HUES64 (cell line): ENCODE results near the gene SLC22A4.

Experiments used
- H3K27ac ChIP-seq: 2 replicates; pipeline ENCODE4 v1.7.0; 2013; ENCODE audit warnings: low read depth, low read length, inconsistent platforms
- H3K27me3 ChIP-seq: 2 replicates; pipeline ENCODE4 v1.6.1; 2013; ENCODE audit warnings: mild to moderate bottlenecking, low read length; ENCODE audit not compliant: insufficient read depth
- H3K36me3 ChIP-seq: 2 replicates; pipeline ENCODE4 v1.6.1; 2013; ENCODE audit warnings: mild to moderate bottlenecking, low read length; ENCODE audit not compliant: insufficient read depth
- H3K4me1 ChIP-seq: 2 replicates; pipeline ENCODE4 v1.6.1; 2013; ENCODE audit warnings: mild to moderate bottlenecking, low read length, moderate library complexity; ENCODE audit not compliant: insufficient read depth
- H3K4me3 ChIP-seq: 2 replicates; pipeline ENCODE4 v1.5.1; 2013; ENCODE audit warnings: mild to moderate bottlenecking, low read length, moderate library complexity
- H3K9ac ChIP-seq: 2 replicates; pipeline ENCODE4 v1.6.1; 2013; ENCODE audit warnings: mild to moderate bottlenecking, low read depth, low read length
- H3K9me3 ChIP-seq: 2 replicates; pipeline ENCODE4 v1.6.1; 2013; ENCODE audit warnings: low read depth, low read length; ENCODE audit not compliant: insufficient read depth
- WGBS: fragments of 150-250, 120-280 bp; methylation state at CpG from one replicate; pipeline ENCODE4 v1.1.7; 2013; ENCODE audit warnings: missing lambda C conversion rate; 5-methylcytosine and 5-hydroxymethylcytosine counted together

Gene SLC22A4

GRCh38 chr5:132310141-132310834, 16.1 kb downstream of the SLC22A4 start:
- H3K27ac ChIP-seq = no peak overlapping the region
- WGBS = 92% methylated on average over 11 of the region's 11 CpGs

GRCh38 chr5:132313366-132313765, 19.2 kb downstream of the SLC22A4 start:
- no peak overlapping the region for H3K9ac ChIP-seq
- no peak overlapping the region for H3K4me3 ChIP-seq
- H3K27ac ChIP-seq = no peak overlapping the region
- H3K9me3 ChIP-seq = no peaks in the 10 kb centered on the region
- H3K4me1 ChIP-seq = no peaks in the 10 kb centered on the region
- 96% methylated on average over 4 of the region's 4 CpGs for WGBS
- H3K36me3 ChIP-seq = no peaks in the 10 kb centered on the region
- H3K27me3 ChIP-seq = no peaks in the 10 kb centered on the region

More at GRCh38 chr5:132310141-132310834, 16.1 kb downstream of the SLC22A4 start:
- peaks cover 2% of the 10 kb centered on the region; the same call in 1 of the 2 replicates for H3K9me3 ChIP-seq
- H3K27me3 ChIP-seq = no peaks in the 10 kb centered on the region
- H3K4me1 ChIP-seq = no peaks in the 10 kb centered on the region
- no peak overlapping the region for H3K9ac ChIP-seq
- no peak overlapping the region for H3K4me3 ChIP-seq
- no peaks in the 10 kb centered on the region for H3K36me3 ChIP-seq

GRCh38 chr5:132313961-132314432, 19.8 kb downstream of the SLC22A4 start:
- Histone ChIP-seq H3K36me3 (no peaks in the 10 kb centered on the region), H3K27me3 (no peaks in the 10 kb centered on the region), H3K27ac (no peak overlapping the region), H3K4me3 (no peak overlapping the region), H3K4me1 (no peaks in the 10 kb centered on the region), H3K9me3 (no peaks in the 10 kb centered on the region), H3K9ac (no peak overlapping the region)
- WGBS = 94% methylated on average over 2 of the region's 2 CpGs

- H3K9ac ChIP-seq = no peak overlapping the region
- H3K4me3 ChIP-seq = no peak overlapping the region
- no peaks in the 10 kb centered on the region for H3K27me3 ChIP-seq
- WGBS = 84% methylated on average over 3 of the region's 5 CpGs
- no peaks in the 10 kb centered on the region for H3K4me1 ChIP-seq
- H3K9me3 ChIP-seq = no peaks in the 10 kb centered on the region
- no peaks in the 10 kb centered on the region for H3K36me3 ChIP-seq
- H3K27ac ChIP-seq = no peak overlapping the region
Measured at GRCh38 chr5:132315529-132316067, 21.4 kb downstream of the SLC22A4 start.

- Histone ChIP-seq H3K9me3 (no peaks in the 10 kb centered on the region), H3K27me3 (no peaks in the 10 kb centered on the region), H3K9ac (no peak overlapping the region), H3K27ac (no peak overlapping the region), H3K4me1 (peaks cover 16% of the 10 kb centered on the region), H3K4me3 (no peak overlapping the region), H3K36me3 (no peaks in the 10 kb centered on the region)
- whole genome bisulfite sequencing = 89% methylated on average over 1 of the region's 1 CpG
Measured at GRCh38 chr5:132319975-132320374, 25.8 kb downstream of the SLC22A4 start.

- Histone ChIP-seq H3K9me3 (no peaks in the 10 kb centered on the region), H3K36me3 (no peaks in the 10 kb centered on the region), H3K4me3 (no peak overlapping the region), H3K27ac (no peak overlapping the region; the same call in 1 of the 2 replicates), H3K27me3 (no peaks in the 10 kb centered on the region), H3K4me1 (peaks cover 16% of the 10 kb centered on the region), H3K9ac (no peak overlapping the region)
- WGBS = 92% methylated on average over 3 of the region's 3 CpGs
Measured at GRCh38 chr5:132321109-132321721, 27.0 kb downstream of the SLC22A4 start.

- H3K4me1 ChIP-seq = peaks cover 16% of the 10 kb centered on the region
- H3K9ac ChIP-seq = peak overlapping the region; percentile 36
- no peaks in the 10 kb centered on the region for H3K36me3 ChIP-seq
- H3K4me3 ChIP-seq = no peak overlapping the region
- H3K27me3 ChIP-seq = no peaks in the 10 kb centered on the region
- no peaks in the 10 kb centered on the region for H3K9me3 ChIP-seq
- peak overlapping the region; percentile 12; the same call in 1 of the 2 replicates for H3K27ac ChIP-seq
- 43% methylated on average over 11 of the region's 11 CpGs for WGBS
Measured at GRCh38 chr5:132322266-132322665, 28.1 kb downstream of the SLC22A4 start.

- Histone ChIP-seq H3K9ac (no peak overlapping the region), H3K27ac (no peak overlapping the region), H3K4me1 (peaks cover 16% of the 10 kb centered on the region), H3K36me3 (no peaks in the 10 kb centered on the region), H3K27me3 (no peaks in the 10 kb centered on the region), H3K9me3 (no peaks in the 10 kb centered on the region), H3K4me3 (no peak overlapping the region)
- 92% methylated on average over 5 of the region's 5 CpGs for WGBS
Measured at GRCh38 chr5:132323202-132323601, 29.0 kb downstream of the SLC22A4 start.

- Histone ChIP-seq H3K9me3 (no peaks in the 10 kb centered on the region), H3K9ac (no peak overlapping the region), H3K4me1 (peaks cover 16% of the 10 kb centered on the region), H3K27ac (no peak overlapping the region), H3K36me3 (no peaks in the 10 kb centered on the region), H3K4me3 (no peak overlapping the region), H3K27me3 (no peaks in the 10 kb centered on the region)
- WGBS = 87% methylated on average over 4 of the region's 4 CpGs
Measured at GRCh38 chr5:132325691-132326090, 31.5 kb downstream of the SLC22A4 start.

- H3K4me3 ChIP-seq = no peak overlapping the region
- no peaks in the 10 kb centered on the region for H3K27me3 ChIP-seq
- 91% methylated on average over 1 of the region's 2 CpGs for WGBS
- no peaks in the 10 kb centered on the region for H3K36me3 ChIP-seq
- no peaks in the 10 kb centered on the region for H3K9me3 ChIP-seq
- H3K27ac ChIP-seq = no peak overlapping the region
- no peak overlapping the region for H3K9ac ChIP-seq
- H3K4me1 ChIP-seq = peaks cover 10% of the 10 kb centered on the region
Measured at GRCh38 chr5:132327252-132327955, 33.2 kb downstream of the SLC22A4 start.

- H3K9me3 ChIP-seq = no peaks in the 10 kb centered on the region
- WGBS = 90% methylated on average over 3 of the region's 3 CpGs
- no peaks in the 10 kb centered on the region for H3K27me3 ChIP-seq
Measured at GRCh38 chr5:132334812-132335211, 40.6 kb downstream of the SLC22A4 start.

More at GRCh38 chr5:132334812-132335211, 40.6 kb downstream of the SLC22A4 start:
- Histone ChIP-seq H3K4me3 (no peak overlapping the region), H3K4me1 (no peaks in the 10 kb centered on the region), H3K27ac (no peak overlapping the region), H3K9ac (no peak overlapping the region), H3K36me3 (no peaks in the 10 kb centered on the region)
